ENCODE measurements around the gene EMID1. TPM values are rescaled to one million over a fixed set of nuclear protein-coding genes. Genes with fewer than 3 reads are reported as not detected.

EMID1 gene
- total RNA-seq, 1 experiment from 2014 or later: 9.6 TPM

DNA sequence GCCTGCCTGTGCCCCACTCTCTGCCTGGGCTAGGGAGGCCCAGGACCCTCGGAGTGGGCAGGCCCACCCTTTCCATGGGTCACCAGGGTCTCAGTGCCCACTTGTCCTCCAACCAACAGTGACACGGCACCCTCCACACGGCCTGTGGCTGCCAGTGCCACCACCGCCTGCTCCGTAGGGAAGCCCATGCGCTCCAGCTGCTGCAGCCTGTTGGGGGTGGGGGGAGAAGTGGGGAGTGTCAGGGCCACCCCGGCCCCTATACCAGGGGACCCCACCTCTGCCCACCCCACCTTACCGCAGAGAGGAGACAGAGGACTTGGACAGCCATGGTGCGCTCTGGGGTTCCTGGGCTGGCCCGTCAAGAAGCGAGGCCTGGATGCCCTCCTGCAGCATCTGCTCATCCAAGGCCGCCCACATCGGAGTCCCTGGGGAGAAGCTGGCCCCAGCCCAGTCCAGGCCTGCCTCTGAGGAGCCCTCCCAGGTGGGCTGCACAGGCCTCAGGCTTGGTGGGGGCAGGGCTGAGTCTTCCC, 54.4 kb downstream of the EMID1 start:
- H3K79me2 ChIP-seq (ENCODE audit: insufficient read depth, low read length): no peaks in the 10 kb centered on the region; the same call in 1 of the 2 replicates
- CTCF ChIA-PET: no interaction called here
- H2AFZ ChIP-seq (ENCODE audit: low read depth, low read length, poor library complexity, severe bottlenecking): no peak overlapping the region
- RAD21 ChIA-PET (ENCODE audit: low non-redundant PET in 1 of 2, low total read pairs in 2 of 2, uncharacterized antibody in 2 of 2, unreplicated experiment in 2 of 2): interaction anchor here in 1 of 2 experiments (0.6 kb wide), 1 partner anchor 558 kb away, joined by 3 read pairs; no protein-coding TSS in a partner anchor
- no peak; the same call in 1 of the 2 replicates for ATAC-seq
- H3K27ac ChIP-seq (ENCODE audit: low read depth, low read length): no peak overlapping the region
- no peaks in the 10 kb centered on the region for H3K9me2 ChIP-seq (ENCODE audit: insufficient read depth)
- no peaks in the 10 kb centered on the region for H3K27me3 ChIP-seq (ENCODE audit: insufficient read depth, low read length)
- no peaks in the 10 kb centered on the region for H3K9me3 ChIP-seq (ENCODE audit: control insufficient read depth in 1 of 2, insufficient read depth in 1 of 2, low read depth in 1 of 2, low read length in 2 of 2)
- no peak for DNase-seq (ENCODE audit: low read depth, low spot score)
- H3K4me3 ChIP-seq (replicated peaks in 1 of 2; ENCODE audit: low read depth in 1 of 2, low read length in 2 of 2): no peak overlapping the region
- no peak overlapping the region for H3K9ac ChIP-seq (ENCODE audit: low read length)
- H3K4me1 ChIP-seq (ENCODE audit: control insufficient read depth in 1 of 2, insufficient read depth in 2 of 2, low read length in 2 of 2): no peaks in the 10 kb centered on the region
- TF ChIP-seq SRF (IDR thresholded peaks at IDR 0.05; ENCODE audit: low read depth) (no peak), ELF1 (IDR thresholded peaks at IDR 0.05; ENCODE audit: borderline replicate concordance, low read depth) (no peak), RAD21 (IDR thresholded peaks at IDR 0.05; ENCODE audit: low read depth) (no peak), POLR2A (IDR thresholded peaks at IDR 0.05; ENCODE audit: borderline replicate concordance, extremely low read depth, insufficient read depth, insufficient read length) (no peak), CEBPB (IDR thresholded peaks at IDR 0.05; ENCODE audit: low read depth) (no peak), EZH2 (IDR thresholded peaks at IDR 0.05) (no peak), FOSL1 (IDR thresholded peaks at IDR 0.05; ENCODE audit: low read depth) (no peak), POLR2AphosphoS5 (IDR thresholded peaks at IDR 0.05; ENCODE audit: low read depth, low read length) (no peak), SP1 (IDR thresholded peaks at IDR 0.05; ENCODE audit: low read depth) (no peak), ZNF274 (IDR thresholded peaks at IDR 0.05; ENCODE audit: low read depth, low read length) (no peak), EGR1 (IDR thresholded peaks at IDR 0.05; ENCODE audit: low read depth) (no peak), JUND (IDR thresholded peaks at IDR 0.05) (no peak), ZFX (IDR thresholded peaks at IDR 0.05) (no peak)
- TF ChIP-seq, protein P1, sequence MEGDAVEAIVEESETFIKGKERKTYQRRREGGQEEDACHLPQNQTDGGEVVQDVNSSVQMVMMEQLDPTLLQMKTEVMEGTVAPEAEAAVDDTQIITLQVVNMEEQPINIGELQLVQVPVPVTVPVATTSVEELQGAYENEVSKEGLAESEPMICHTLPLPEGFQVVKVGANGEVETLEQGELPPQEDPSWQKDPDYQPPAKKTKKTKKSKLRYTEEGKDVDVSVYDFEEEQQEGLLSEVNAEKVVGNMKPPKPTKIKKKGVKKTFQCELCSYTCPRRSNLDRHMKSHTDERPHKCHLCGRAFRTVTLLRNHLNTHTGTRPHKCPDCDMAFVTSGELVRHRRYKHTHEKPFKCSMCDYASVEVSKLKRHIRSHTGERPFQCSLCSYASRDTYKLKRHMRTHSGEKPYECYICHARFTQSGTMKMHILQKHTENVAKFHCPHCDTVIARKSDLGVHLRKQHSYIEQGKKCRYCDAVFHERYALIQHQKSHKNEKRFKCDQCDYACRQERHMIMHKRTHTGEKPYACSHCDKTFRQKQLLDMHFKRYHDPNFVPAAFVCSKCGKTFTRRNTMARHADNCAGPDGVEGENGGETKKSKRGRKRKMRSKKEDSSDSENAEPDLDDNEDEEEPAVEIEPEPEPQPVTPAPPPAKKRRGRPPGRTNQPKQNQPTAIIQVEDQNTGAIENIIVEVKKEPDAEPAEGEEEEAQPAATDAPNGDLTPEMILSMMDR (IDR thresholded peaks at IDR 0.05 in 2 of 3, conservative IDR thresholded peaks at IDR 0.05 in 1 of 3; ENCODE audit: borderline replicate concordance in 1 of 3, insufficient read depth in 1 of 3, low read depth in 2 of 3, low read length in 2 of 3): no peak
- TF ChIP-seq, protein P2, sequence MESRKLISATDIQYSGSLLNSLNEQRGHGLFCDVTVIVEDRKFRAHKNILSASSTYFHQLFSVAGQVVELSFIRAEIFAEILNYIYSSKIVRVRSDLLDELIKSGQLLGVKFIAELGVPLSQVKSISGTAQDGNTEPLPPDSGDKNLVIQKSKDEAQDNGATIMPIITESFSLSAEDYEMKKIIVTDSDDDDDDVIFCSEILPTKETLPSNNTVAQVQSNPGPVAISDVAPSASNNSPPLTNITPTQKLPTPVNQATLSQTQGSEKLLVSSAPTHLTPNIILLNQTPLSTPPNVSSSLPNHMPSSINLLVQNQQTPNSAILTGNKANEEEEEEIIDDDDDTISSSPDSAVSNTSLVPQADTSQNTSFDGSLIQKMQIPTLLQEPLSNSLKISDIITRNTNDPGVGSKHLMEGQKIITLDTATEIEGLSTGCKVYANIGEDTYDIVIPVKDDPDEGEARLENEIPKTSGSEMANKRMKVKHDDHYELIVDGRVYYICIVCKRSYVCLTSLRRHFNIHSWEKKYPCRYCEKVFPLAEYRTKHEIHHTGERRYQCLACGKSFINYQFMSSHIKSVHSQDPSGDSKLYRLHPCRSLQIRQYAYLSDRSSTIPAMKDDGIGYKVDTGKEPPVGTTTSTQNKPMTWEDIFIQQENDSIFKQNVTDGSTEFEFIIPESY (IDR thresholded peaks at IDR 0.05; ENCODE audit: extremely low read depth, insufficient replicate concordance, low read length): no peak
- TF ChIP-seq, protein P3, sequence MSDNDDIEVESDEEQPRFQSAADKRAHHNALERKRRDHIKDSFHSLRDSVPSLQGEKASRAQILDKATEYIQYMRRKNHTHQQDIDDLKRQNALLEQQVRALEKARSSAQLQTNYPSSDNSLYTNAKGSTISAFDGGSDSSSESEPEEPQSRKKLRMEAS (IDR thresholded peaks at IDR 0.05): no peak
- TF ChIP-seq, protein P4, sequence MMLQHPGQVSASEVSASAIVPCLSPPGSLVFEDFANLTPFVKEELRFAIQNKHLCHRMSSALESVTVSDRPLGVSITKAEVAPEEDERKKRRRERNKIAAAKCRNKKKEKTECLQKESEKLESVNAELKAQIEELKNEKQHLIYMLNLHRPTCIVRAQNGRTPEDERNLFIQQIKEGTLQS (IDR thresholded peaks at IDR 0.05): no peak
- H3K4me2 ChIP-seq (ENCODE audit: low read length): no peak overlapping the region
- H4K20me1 ChIP-seq (ENCODE audit: insufficient read depth): no peaks in the 10 kb centered on the region
- no TSS peak for BruUV-seq (replicated peaks)
- peaks cover 4 to 8% of the 10 kb centered on the region in 2 experiments; a peak in 3 of 4 replicates for H3K36me3 ChIP-seq (ENCODE audit: control insufficient read depth in 1 of 2, insufficient read depth in 2 of 2, low read length in 2 of 2)
- intact Hi-C loops (cut with micrococcal nuclease): no loop called here
- POLR2A ChIA-PET: no interaction called here
